ENCODE measurements around the gene MEPCE. TPM values are rescaled to one million over a fixed set of nuclear protein-coding genes. Genes with fewer than 3 reads are reported as not detected.
"Not testable (repeated sequence)": the region's sequence is repeated elsewhere in the genome, so short reads cannot be mapped to it uniquely, and the experiment has no call there.

MEPCE gene
- total and polyA plus RNA-seq, 2 experiments from 2014 or later, result 8.0 to 24.2 TPM

GRCh38 chr7:100437150-100438100 is 7.8 kb downstream of the MEPCE start:
- Histone ChIP-seq H3K27ac (no peak overlapping the region), H4K20me1 (ENCODE audit: insufficient read depth) (no peaks in the 10 kb centered on the region), H3K4me3 (peak overlapping the region; percentile 97), H3K9me3 (ENCODE audit: low read depth) (no peaks in the 10 kb centered on the region), H3K79me2 (ENCODE audit: insufficient read depth) (peaks cover 35% of the 10 kb centered on the region), H3K4me1 (ENCODE audit: insufficient read depth) (peaks cover 5% of the 10 kb centered on the region; the same call in 1 of the 2 replicates), H3K9ac (peak overlapping the region; percentile 95), H3K4me2 (ENCODE audit: unreplicated experiment) (peak overlapping the region; percentile 86), H3K27me3 (replicated peaks; ENCODE audit: insufficient read depth) (no peaks in the 10 kb centered on the region), H3K36me3 (ENCODE audit: low read depth) (peaks cover 3% of the 10 kb centered on the region; the same call in 1 of the 2 replicates), H2AFZ (peak overlapping the region; percentile 91), H3K9me2 (ENCODE audit: insufficient read depth) (no peaks in the 10 kb centered on the region), H3F3A (ENCODE audit: insufficient read depth) (peaks cover 30% of the 10 kb centered on the region)
- in situ Hi-C loops (cut with MboI), result no loop called here
- DNase-seq, result no peak
- 81 to 83% methylated on average over 27 to 28 of the region's 28 CpGs for WGBS, 2 experiments (ENCODE audit: low coverage in 1 of 2, low lambda C conversion rate in 2 of 2, missing lambda C conversion rate in 2 of 2)
- no peak for TF ChIP-seq EZH2phosphoT487 (IDR thresholded peaks at IDR 0.05; ENCODE audit: insufficient read depth, low read depth)
- TF ChIP-seq EZH2 (IDR thresholded peaks at IDR 0.05; ENCODE audit: insufficient read depth, poor library complexity, severe bottlenecking), result no peak

GRCh38 chr7:100438172-100438571 is 8.5 kb downstream of the MEPCE start:
- no peak for DNase-seq
- peaks cover 3% of the 10 kb centered on the region; the same call in 1 of the 2 replicates for H3K36me3 ChIP-seq (ENCODE audit: low read depth)
- H3K79me2 ChIP-seq (ENCODE audit: insufficient read depth), result peaks cover 27% of the 10 kb centered on the region
- no peak overlapping the region for H3K27ac ChIP-seq
- peaks cover 5% of the 10 kb centered on the region; the same call in 1 of the 2 replicates for H3K4me1 ChIP-seq (ENCODE audit: insufficient read depth)
- H2AFZ ChIP-seq, result no peak overlapping the region
- 51 to 52% methylated on average over 2 of the region's 2 CpGs for WGBS, 2 experiments (ENCODE audit: low coverage in 1 of 2, low lambda C conversion rate in 2 of 2, missing lambda C conversion rate in 2 of 2)
- no peaks in the 10 kb centered on the region for H3K9me2 ChIP-seq (ENCODE audit: insufficient read depth)
- no peak overlapping the region for H3K9ac ChIP-seq
- H4K20me1 ChIP-seq (ENCODE audit: insufficient read depth), result no peaks in the 10 kb centered on the region
- peaks cover 30% of the 10 kb centered on the region for H3F3A ChIP-seq (ENCODE audit: insufficient read depth)
- TF ChIP-seq EZH2phosphoT487 (IDR thresholded peaks at IDR 0.05; ENCODE audit: insufficient read depth, low read depth) (no peak), EZH2 (IDR thresholded peaks at IDR 0.05; ENCODE audit: insufficient read depth, poor library complexity, severe bottlenecking) (no peak)
- H3K9me3 ChIP-seq (ENCODE audit: low read depth), result no peaks in the 10 kb centered on the region
- H3K4me3 ChIP-seq, result no peak overlapping the region
- in situ Hi-C loops (cut with MboI), result no loop called here
- H3K27me3 ChIP-seq (replicated peaks; ENCODE audit: insufficient read depth), result no peaks in the 10 kb centered on the region
- no peak overlapping the region for H3K4me2 ChIP-seq (ENCODE audit: unreplicated experiment)

GRCh38 chr7:100438731-100439130 is 9.1 kb downstream of the MEPCE start:
- in situ Hi-C loops (cut with MboI); H3K9ac ChIP-seq; H3K4me2 ChIP-seq (ENCODE audit: unreplicated experiment); H3K9me3 ChIP-seq (ENCODE audit: low read depth); H3K4me3 ChIP-seq; H3K36me3 ChIP-seq (ENCODE audit: low read depth); H3K9me2 ChIP-seq (ENCODE audit: insufficient read depth); H3K4me1 ChIP-seq (ENCODE audit: insufficient read depth); H4K20me1 ChIP-seq (ENCODE audit: insufficient read depth); DNase-seq; H3K27me3 ChIP-seq (replicated peaks; ENCODE audit: insufficient read depth): not testable (repeated sequence)
- Histone ChIP-seq H3F3A (ENCODE audit: insufficient read depth) (peaks cover 31% of the 10 kb centered on the region), H3K27ac (0 out of 2 replicates have a peak overlapping the region, but pooled peaks have one; percentile 59), H3K79me2 (ENCODE audit: insufficient read depth) (peaks cover 22% of the 10 kb centered on the region), H2AFZ (peak overlapping the region; percentile 63; the same call in 1 of the 2 replicates)
- WGBS, 2 experiments (ENCODE audit: low coverage in 1 of 2, low lambda C conversion rate in 2 of 2, missing lambda C conversion rate in 2 of 2), result 84 to 87% methylated on average over 8 of the region's 8 CpGs

- H3K9ac ChIP-seq, result peak overlapping the region; percentile 14; the same call in 1 of the 2 replicates
- not testable (repeated sequence) for DNase-seq; H4K20me1 ChIP-seq (ENCODE audit: insufficient read depth)
These were observed 9.6 kb downstream of the MEPCE start for GRCh38 chr7:100439244-100439643.

More at GRCh38 chr7:100439244-100439643, 9.6 kb downstream of the MEPCE start:
- Histone ChIP-seq H3K4me1 (ENCODE audit: insufficient read depth) (peaks cover 11% of the 10 kb centered on the region), H3K27ac (peak overlapping the region; percentile 59), H3F3A (ENCODE audit: insufficient read depth) (peaks cover 32% of the 10 kb centered on the region), H2AFZ (peak overlapping the region; percentile 63), H3K79me2 (ENCODE audit: insufficient read depth) (peaks cover 17% of the 10 kb centered on the region)
- H3K4me2 ChIP-seq (ENCODE audit: unreplicated experiment); H3K4me3 ChIP-seq; H3K9me2 ChIP-seq (ENCODE audit: insufficient read depth); H3K36me3 ChIP-seq (ENCODE audit: low read depth); in situ Hi-C loops (cut with MboI); H3K9me3 ChIP-seq (ENCODE audit: low read depth); H3K27me3 ChIP-seq (replicated peaks; ENCODE audit: insufficient read depth): not testable (repeated sequence)
- 80 to 84% methylated on average over 7 of the region's 7 CpGs for WGBS, 2 experiments (ENCODE audit: low coverage in 1 of 2, low lambda C conversion rate in 2 of 2, missing lambda C conversion rate in 2 of 2)

Measured in GM23248 (cell line).